H1 (cell line): ENCODE measurements around the gene SF3B6.

Source experiments
- ATF2 ChIP-seq: IDR thresholded peaks from 2 replicates; pipeline ENCODE4 v1.6.1; 2012; ENCODE audit warnings: low read length, inconsistent platforms
- CHD2 ChIP-seq: IDR thresholded peaks from 2 replicates; pipeline ENCODE4 v1.6.1; 2012; ENCODE audit warnings: low read length, improper control_type of control experiment
- EZH2 ChIP-seq: fragments of 200-600 bp; sonication (generic); IDR thresholded peaks from 2 replicates; pipeline ENCODE4 v1.7.1; 2012; ENCODE audit warnings: low read depth, mild to moderate bottlenecking, moderate library complexity, low read length, inconsistent platforms; ENCODE audit not compliant: severe bottlenecking
- POLR2A ChIP-seq, 2 experiments: IDR thresholded peaks; 1 replicate in 1 of 2; 2 replicates in 1 of 2; pipeline ENCODE4 v1.6.1; 2011; ENCODE audit warnings: low read depth in 2 of 2, low read length in 2 of 2, mild to moderate bottlenecking in 2 of 2; ENCODE audit errors: control extremely low read depth in 1 of 2
- RXRA ChIP-seq: IDR thresholded peaks from 2 replicates; pipeline ENCODE4 v1.6.1; 2011; ENCODE audit warnings: low read depth, mild to moderate bottlenecking, low read length, moderate library complexity; ENCODE audit not compliant: insufficient read depth
- TF ChIP-seq, protein P1 (sequence below), 3 experiments: IDR thresholded peaks; 1 replicate in 2 of 3; 2 replicates in 1 of 3; pipeline versions ENCODE4 v1.5.1 to v1.6.1; 2011; ENCODE audit warnings: low read length in 3 of 3, mild to moderate bottlenecking in 3 of 3, inconsistent platforms in 2 of 3, low read depth in 1 of 3, moderate library complexity in 1 of 3; ENCODE audit not compliant: insufficient read depth in 1 of 3; ENCODE audit errors: control extremely low read depth in 1 of 3

DNA sequence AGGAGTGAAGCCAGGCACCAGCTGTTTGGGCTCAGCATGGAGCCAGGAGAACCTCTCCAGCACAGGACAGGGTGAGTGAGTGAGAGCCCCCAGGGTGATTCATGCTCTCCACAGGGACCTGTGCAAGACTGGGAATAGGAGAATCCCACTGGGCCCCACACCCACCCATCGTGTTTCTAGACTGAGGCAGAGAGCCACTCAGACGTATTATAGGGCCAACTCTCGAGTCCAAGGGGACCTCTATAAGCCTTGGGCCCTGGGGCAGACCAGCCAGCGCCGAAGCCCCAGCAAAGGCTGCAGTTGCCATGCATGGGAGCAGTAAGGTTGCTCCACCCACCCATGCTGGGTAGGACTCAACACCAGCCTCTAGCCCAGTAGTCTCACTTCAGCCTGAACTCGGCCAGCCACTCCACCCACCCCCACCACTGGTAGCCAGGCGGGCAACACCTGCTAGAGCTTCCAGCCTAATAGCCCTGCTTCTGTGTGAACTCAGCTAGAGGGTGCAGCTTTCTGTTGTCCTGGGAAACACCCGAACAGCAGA is 28.1 kb upstream of the SF3B6 start:
- TF ChIP-seq, protein P1, sequence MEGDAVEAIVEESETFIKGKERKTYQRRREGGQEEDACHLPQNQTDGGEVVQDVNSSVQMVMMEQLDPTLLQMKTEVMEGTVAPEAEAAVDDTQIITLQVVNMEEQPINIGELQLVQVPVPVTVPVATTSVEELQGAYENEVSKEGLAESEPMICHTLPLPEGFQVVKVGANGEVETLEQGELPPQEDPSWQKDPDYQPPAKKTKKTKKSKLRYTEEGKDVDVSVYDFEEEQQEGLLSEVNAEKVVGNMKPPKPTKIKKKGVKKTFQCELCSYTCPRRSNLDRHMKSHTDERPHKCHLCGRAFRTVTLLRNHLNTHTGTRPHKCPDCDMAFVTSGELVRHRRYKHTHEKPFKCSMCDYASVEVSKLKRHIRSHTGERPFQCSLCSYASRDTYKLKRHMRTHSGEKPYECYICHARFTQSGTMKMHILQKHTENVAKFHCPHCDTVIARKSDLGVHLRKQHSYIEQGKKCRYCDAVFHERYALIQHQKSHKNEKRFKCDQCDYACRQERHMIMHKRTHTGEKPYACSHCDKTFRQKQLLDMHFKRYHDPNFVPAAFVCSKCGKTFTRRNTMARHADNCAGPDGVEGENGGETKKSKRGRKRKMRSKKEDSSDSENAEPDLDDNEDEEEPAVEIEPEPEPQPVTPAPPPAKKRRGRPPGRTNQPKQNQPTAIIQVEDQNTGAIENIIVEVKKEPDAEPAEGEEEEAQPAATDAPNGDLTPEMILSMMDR (IDR thresholded peaks at IDR 0.05; ENCODE audit: control extremely low read depth in 1 of 3, insufficient read depth in 1 of 3, low read depth in 1 of 3, low read length in 3 of 3): no peak
- TF ChIP-seq POLR2A (IDR thresholded peaks at IDR 0.05; ENCODE audit: control extremely low read depth in 1 of 2, low read depth in 2 of 2, low read length in 2 of 2): no peak
- no peak for TF ChIP-seq ATF2
- TF ChIP-seq CHD2: no peak
- no peak for TF ChIP-seq RXRA
- no peak for TF ChIP-seq EZH2
